ENCODE data around the gene CAMK1. TPM values are rescaled to one million over a fixed set of nuclear protein-coding genes. Genes with fewer than 3 reads are reported as not detected.

CAMK1 gene
- total RNA-seq, 4 donors from 2014 or later = 50.9 to 180 (median 77.6) TPM

DNA sequence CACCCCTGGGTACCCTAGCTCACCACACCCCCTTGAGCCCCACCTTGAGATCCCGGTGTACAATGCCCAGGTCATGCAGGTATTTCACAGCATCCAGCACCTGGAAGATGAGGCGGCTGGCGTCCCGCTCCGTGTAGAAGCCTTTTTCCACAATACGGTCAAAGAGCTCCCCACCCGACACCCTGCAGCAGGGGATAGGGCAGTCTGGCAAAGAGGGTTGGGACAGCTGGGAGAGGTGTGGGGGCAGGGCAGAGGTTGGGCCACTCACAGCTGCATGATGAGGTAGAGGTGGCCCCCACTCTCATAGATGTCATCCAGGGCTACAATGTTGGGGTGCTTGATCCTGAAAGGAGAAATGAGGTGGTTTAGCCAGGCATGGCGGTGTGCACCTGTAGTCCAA lies 6.9 kb downstream of the CAMK1 start:
- DNase-seq (ENCODE audit: low spot score) (no peak), ATAC-seq (ENCODE audit: low FRiP score) (no peak)
- TF ChIP-seq, protein P1, sequence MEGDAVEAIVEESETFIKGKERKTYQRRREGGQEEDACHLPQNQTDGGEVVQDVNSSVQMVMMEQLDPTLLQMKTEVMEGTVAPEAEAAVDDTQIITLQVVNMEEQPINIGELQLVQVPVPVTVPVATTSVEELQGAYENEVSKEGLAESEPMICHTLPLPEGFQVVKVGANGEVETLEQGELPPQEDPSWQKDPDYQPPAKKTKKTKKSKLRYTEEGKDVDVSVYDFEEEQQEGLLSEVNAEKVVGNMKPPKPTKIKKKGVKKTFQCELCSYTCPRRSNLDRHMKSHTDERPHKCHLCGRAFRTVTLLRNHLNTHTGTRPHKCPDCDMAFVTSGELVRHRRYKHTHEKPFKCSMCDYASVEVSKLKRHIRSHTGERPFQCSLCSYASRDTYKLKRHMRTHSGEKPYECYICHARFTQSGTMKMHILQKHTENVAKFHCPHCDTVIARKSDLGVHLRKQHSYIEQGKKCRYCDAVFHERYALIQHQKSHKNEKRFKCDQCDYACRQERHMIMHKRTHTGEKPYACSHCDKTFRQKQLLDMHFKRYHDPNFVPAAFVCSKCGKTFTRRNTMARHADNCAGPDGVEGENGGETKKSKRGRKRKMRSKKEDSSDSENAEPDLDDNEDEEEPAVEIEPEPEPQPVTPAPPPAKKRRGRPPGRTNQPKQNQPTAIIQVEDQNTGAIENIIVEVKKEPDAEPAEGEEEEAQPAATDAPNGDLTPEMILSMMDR (IDR thresholded peaks at IDR 0.05) = no peak

DNA sequence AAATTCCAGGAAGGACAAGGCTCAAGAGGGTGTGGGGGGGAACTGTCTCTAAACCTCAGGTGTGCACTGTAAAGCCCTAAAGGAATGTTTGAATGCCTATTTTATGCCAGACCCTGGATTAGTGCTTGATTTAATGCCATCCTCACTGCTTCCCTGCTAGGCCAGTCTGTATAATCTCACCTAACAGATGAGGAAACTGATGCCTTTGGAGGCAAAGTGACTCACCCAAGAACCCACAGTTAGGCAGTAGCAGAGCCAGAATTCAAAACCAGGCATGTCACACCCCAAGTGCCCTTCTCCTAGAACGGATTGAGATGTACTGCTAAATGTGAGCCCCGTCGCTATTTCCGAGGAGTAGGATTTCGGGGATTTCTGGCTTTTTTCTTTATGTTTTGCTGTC lies 7.8 kb downstream of the CAMK1 start:
- DNase-seq (ENCODE audit: low spot score) (no peak), ATAC-seq (ENCODE audit: low FRiP score) (no peak)
- TF ChIP-seq, protein P1 (IDR thresholded peaks at IDR 0.05) = no peak

DNA sequence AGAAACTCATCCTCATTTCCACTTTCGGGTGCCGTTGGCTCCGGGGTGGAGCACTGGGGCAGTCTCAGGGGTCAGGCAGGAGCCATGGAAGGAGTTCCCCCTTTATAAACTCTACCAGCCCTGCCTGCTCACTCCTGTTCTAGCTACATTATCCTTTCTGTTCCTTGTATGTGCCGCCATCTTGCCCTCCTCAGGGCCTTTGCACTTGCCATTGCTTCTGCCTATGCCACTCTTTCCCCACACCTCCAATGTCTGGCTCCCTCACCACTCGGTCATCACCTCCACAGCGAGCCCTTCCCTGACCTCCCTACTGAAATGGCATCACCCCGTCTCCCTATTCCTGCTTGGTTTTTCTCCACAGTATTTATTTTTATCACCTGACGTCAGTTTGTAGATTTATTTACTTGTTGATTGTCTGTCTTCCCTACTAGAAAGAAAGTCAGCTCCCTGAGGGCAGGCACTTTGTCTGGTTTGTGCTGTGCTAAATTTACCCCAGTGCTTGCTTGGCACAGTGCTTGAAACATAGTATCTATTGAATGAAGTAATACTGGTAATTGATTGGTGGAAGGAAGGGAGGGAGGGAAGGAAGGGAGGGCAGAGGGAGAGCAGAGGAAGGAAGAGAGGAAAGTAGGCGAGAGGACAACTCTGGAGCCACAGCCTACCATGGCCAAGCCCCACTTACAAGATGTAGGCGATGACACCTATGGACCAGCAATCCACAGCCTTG lies 8.8 kb downstream of the CAMK1 start:
- TF ChIP-seq, protein P1 (IDR thresholded peaks at IDR 0.05) = no peak
- DNase-seq (ENCODE audit: low spot score) (no peak), ATAC-seq (ENCODE audit: low FRiP score) (no peak)

DNA sequence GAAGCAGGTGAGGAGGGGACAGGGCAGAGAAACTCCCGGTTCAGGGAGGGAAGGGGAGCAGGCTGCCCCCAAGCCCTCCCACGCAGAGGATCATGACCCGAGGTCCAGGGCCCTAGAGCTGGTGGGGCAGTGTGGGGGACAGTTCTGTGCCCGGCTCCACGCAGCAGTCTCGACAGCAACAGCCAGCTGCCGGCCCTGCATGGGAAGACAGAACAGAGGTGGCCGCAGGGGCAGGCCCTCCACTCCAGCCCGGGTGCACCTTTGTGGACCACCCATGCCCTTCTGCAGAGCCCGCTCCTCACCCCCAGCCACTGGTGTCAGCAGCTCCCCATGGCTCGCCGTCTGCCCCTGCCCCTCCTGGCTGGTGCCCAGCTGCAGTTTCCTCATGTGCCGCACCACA lies 12.3 kb downstream of the CAMK1 start:
- ATAC-seq (ENCODE audit: low FRiP score) = no peak
- TF ChIP-seq, protein P1 (IDR thresholded peaks at IDR 0.05) = no peak
- no peak for DNase-seq (ENCODE audit: low spot score)

DNA sequence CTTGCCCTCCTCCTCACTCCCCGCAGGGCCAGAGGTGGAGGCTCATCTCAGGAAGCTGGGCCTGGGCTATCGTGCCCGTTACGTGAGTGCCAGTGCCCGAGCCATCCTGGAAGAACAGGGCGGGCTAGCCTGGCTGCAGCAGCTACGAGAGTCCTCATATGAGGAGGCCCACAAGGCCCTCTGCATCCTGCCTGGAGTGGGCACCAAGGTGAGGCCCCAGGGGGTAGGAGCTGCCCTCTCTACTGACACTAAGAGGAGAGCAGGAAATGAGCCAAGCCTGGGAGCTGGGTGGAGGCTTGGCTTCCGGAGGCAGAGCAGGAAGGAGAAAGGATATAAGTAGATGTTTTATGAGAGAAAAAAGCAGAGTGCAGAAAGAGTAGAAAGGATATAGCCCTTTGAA lies 15.1 kb downstream of the CAMK1 start:
- DNase-seq (ENCODE audit: low spot score) = no peak
- TF ChIP-seq, protein P1 (IDR thresholded peaks at IDR 0.05) = no peak
- ATAC-seq (ENCODE audit: low FRiP score) = no peak

DNA sequence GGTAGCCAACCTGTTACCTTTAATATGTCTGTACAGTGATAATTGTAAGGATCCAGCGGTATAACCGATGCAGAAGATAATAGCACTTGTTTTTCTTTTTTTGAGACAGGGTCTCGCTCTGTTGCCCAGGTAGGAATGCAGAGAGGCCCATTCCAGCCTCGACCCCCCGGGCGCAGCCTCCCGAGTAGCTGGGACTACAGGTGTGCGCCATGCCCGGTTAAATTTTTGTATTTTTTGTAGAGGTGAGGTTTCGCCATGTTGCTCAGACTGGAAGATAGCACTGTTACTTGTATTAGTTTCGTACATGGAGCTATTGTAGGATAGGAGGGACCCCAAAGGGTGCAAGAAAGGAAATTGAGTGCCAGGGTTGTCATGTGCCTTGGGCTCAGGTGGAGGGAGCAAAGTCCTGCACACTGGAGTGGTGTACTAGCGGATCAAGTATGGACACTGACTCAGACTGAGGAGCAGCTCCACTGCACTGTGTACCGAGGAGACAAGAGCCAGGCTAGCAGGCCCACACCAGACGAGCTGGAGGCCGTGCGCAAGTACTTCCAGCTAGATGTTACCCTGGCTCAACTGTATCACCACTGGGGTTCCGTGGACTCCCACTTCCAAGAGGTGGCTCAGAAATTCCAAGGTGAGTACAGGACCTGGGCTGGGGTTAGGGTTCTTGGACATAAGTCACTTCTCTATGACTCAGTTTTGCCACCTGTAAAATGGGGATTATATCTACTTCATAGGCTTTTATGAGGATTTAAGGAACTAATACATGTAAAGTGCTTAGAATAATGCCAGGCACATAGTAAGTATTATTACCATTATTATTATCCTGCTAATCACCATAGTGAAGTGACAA lies 19.0 kb downstream of the CAMK1 start:
- DNase-seq (ENCODE audit: low spot score) (no peak), ATAC-seq (ENCODE audit: low FRiP score) (no peak)
- TF ChIP-seq, protein P1 (IDR thresholded peaks at IDR 0.05) = no peak
